Vagina (tissue), 2 donors: ENCODE results near the gene HIPK2.

Experiments
- POLR2A ChIP-seq, 2 donors: fragments of 450-650 bp; IDR thresholded peaks; one replicate each; pipeline ENCODE4 v1.6.1; 2017; ENCODE audit warnings: antibody characterized with exemption in 2 of 2, mild to moderate bottlenecking in 2 of 2, moderate library complexity in 2 of 2
- TF ChIP-seq, protein P1 (sequence below), 3 experiments: fragments of 450-650 bp in 2 of 3; fragments of 200-600 bp in 1 of 3; sonication (generic) in 1 of 3; IDR thresholded peaks; one replicate each; pipeline ENCODE4 v1.5.1; 2017 to 2019; ENCODE audit warnings: antibody characterized with exemption in 3 of 3, mild to moderate bottlenecking in 2 of 3, moderate library complexity in 2 of 3

DNA sequence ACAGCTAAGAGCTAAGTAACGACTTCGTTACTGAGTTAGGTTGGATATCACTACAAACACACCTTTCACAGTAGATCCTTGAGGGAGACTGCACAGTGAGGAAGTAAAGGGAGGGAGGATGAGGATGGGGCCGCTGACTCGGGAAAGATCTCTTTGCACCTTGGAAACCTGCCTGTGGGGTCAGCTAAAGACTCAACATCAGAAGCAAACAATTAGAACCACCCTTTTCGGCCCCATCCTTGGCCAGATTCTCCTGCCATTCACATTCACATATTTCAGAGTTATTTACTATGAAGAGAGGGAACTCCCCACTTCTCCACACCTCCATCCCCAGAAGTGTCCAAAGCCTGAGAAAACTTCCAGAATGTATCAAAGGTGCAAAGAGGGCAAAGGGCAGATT lies 207.2 kb downstream of the HIPK2 start:
- TF ChIP-seq, protein P1, sequence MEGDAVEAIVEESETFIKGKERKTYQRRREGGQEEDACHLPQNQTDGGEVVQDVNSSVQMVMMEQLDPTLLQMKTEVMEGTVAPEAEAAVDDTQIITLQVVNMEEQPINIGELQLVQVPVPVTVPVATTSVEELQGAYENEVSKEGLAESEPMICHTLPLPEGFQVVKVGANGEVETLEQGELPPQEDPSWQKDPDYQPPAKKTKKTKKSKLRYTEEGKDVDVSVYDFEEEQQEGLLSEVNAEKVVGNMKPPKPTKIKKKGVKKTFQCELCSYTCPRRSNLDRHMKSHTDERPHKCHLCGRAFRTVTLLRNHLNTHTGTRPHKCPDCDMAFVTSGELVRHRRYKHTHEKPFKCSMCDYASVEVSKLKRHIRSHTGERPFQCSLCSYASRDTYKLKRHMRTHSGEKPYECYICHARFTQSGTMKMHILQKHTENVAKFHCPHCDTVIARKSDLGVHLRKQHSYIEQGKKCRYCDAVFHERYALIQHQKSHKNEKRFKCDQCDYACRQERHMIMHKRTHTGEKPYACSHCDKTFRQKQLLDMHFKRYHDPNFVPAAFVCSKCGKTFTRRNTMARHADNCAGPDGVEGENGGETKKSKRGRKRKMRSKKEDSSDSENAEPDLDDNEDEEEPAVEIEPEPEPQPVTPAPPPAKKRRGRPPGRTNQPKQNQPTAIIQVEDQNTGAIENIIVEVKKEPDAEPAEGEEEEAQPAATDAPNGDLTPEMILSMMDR (IDR thresholded peaks at IDR 0.05): no peak
- no peak for TF ChIP-seq POLR2A (IDR thresholded peaks at IDR 0.05)
